Naive thymus-derived CD8-positive, alpha-beta T cell (primary cell): ENCODE measurements around the gene HOXA7. TPM values are rescaled to one million over a fixed set of nuclear protein-coding genes. Genes with fewer than 3 reads are reported as not detected.
A peak's percentile ranks its signal among the peaks of the same experiment; 100 is the strongest.

Experiments
- ATAC-seq, 2 donors: fragments of 150-1000 bp; cut with Tn5 transposase in 1 of 2; sonication (Bioruptor Pico), chemical (Tn5 transposase) in 1 of 2; 1 replicate in 1 of 2; 2 replicates in 1 of 2; pipeline ENCODE4 v1.10.0; 2021; ENCODE audit warnings: mild to moderate bottlenecking in 2 of 2, moderate library complexity in 2 of 2
- POLR2A ChIA-PET: fragments of 350-600 bp; sonication (Branson Sonifier 250); formaldehyde crosslinking; loops from one replicate; lab custom pipeline; 2021; ENCODE audit warnings: antibody characterized with exemption; lab: Charles Lee
- DNase-seq, 10 donors: peaks; one replicate each; pipeline versions ENCODE4 v3.0.0 to v3.0.0-alpha.2; 2020 to 2022
- H3K27ac Mint-ChIP-seq, 10 donors: one replicate each; pipeline ENCODE4 v1.8.0; 2020 to 2022; ENCODE audit warnings: mild to moderate bottlenecking in 10 of 10, mixed read lengths in 10 of 10, moderate library complexity in 4 of 10, inconsistent platforms in 1 of 10
- H3K27me3 Mint-ChIP-seq, 5 donors: one replicate each; pipeline ENCODE4 v1.8.0; 2021 to 2022; ENCODE audit warnings: mixed read lengths in 5 of 5
- H3K36me3 Mint-ChIP-seq, 3 donors: one replicate each; pipeline ENCODE4 v1.8.0; 2020 to 2022; ENCODE audit warnings: mixed read lengths in 3 of 3, mild to moderate bottlenecking in 2 of 3, inconsistent platforms in 1 of 3
- H3K4me1 Mint-ChIP-seq, 4 donors: one replicate each; pipeline ENCODE4 v1.8.0; 2021 to 2022; ENCODE audit warnings: mixed read lengths in 4 of 4
- H3K4me3 Mint-ChIP-seq, 10 donors: one replicate each; pipeline ENCODE4 v1.8.0; 2020 to 2022; ENCODE audit warnings: mild to moderate bottlenecking in 10 of 10, mixed read lengths in 10 of 10, moderate library complexity in 6 of 10, inconsistent platforms in 1 of 10
- H3K9me3 Mint-ChIP-seq, 9 donors: one replicate each; pipeline ENCODE4 v1.8.0; 2020 to 2022; ENCODE audit warnings: mixed read lengths in 9 of 9, mild to moderate bottlenecking in 3 of 9, inconsistent platforms in 1 of 9, moderate library complexity in 1 of 9
- polyA plus RNA-seq, 3 donors: library from polyadenylated mRNA; unstranded; fragments of 300-500 nt; fragmentation: Illumina TruSeq; gene quantifications; one replicate each; pipeline ENCODE4 v1.2.3, GENCODE V29; 2021
- total RNA-seq, 8 experiments: library from RNA in 2 of 8; stranded (reverse) in 2 of 8; gene quantifications; one replicate each; pipeline ENCODE4 v1.2.3 and lab custom pipeline; 2021 to 2026

The HOXA7 gene
- total and polyA plus RNA-seq, 5 experiments from 2014 or later: not detected

GRCh38 chr7:27185854-27186667 lies 29.6 kb upstream of the HOXA7 start:
- Mint-ChIP-seq H3K27ac (peak overlapping the region in 5 of 10 donors; percentile 28 to 91 (median 49)), H3K27me3 (peaks cover 56 to 96% (median 77%) of the 10 kb centered on the region in 5 donors), H3K4me1 (peaks cover 31 to 64% (median 52%) of the 10 kb centered on the region in 4 donors), H3K36me3 (peaks cover 0 to 9% (median 2%) of the 10 kb centered on the region in 3 donors), H3K9me3 (peaks cover 0 to 4% (median 0%) of the 10 kb centered on the region in 9 donors), H3K4me3 (peak overlapping the region; percentile 67 to 85 (median 81))
- POLR2A ChIA-PET: interaction anchor here (0.6 to 3.5 kb wide), 5 partner anchors 13 to 642 kb away, joined by 3 to 18 read pairs (median 4); no protein-coding TSS in a partner anchor
- peak in 1 of 10 donors; percentile 17 for DNase-seq
- ATAC-seq: no peak

DNA sequence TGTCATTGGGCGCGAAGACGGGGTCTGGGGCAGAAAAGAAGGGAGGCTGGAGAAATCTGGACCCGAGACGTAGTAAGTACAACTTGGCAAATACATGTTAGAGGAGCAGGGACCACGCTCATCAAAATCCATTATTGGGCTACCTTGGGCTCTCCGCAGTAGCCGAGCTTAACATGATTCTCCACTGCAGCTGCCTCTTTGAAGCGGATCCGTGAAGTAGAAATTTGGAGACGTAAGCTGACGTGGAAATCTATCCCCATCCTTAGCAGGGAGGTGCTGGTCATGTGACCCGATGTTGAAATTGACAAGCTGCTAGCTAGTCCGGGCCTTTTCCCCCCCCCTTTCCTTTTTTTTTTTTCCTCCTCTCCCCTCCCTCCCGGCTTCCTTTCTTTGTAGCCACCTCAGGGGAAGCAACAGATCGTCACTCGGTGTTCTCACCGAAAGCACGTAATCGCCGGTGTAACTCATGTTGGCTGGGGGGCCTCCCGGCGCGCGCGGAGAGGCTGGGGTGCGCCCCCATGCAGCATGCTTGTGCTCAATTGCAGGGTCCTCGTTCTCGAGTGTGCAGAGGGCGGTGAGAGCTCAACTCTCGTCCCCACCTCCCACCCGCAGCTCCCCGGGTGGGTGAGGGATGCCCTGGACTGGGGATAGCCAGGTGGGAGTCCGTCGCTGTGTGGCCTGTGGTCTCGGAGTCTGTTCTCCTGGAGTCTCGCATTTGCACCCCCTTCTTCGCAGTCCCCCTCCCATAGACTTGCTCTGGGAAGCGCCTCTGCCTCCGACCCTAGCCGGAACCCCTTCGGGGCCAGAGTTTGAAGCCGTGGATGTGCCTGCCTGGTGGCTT lies 28.8 kb upstream of the HOXA7 start, which contains the start of gene HOXA11:
Gene HOXA11, minus strand, starts transcription at position 220 of the 841 bp plus-strand sequence. Its CDS starts 88 bp downstream, at position 132.
- peaks cover 50 to 96% (median 72%) of the 10 kb centered on the region in 5 donors for H3K27me3 Mint-ChIP-seq
- H3K4me1 Mint-ChIP-seq: peaks cover 33 to 64% (median 51%) of the 10 kb centered on the region in 4 donors
- DNase-seq (peak in 1 of 10 donors; percentile 35), ATAC-seq (peak; percentile 19 to 46)
- POLR2A ChIA-PET: interaction anchor here (0.6 to 3.5 kb wide), 8 partner anchors 11 to 643 kb away, joined by 3 to 18 read pairs (median 4); partner anchors contain the start of gene HOXA10
- H3K4me3 Mint-ChIP-seq: peak within 1 kb of the TSS; percentile 67 to 85 (median 81)
- peak within 1 kb of the TSS in 7 of 10 donors; percentile 17 to 91 (median 44) for H3K27ac Mint-ChIP-seq
- H3K9me3 Mint-ChIP-seq: peaks cover 0 to 2% (median 0%) of the 10 kb centered on the region in 9 donors
- H3K36me3 Mint-ChIP-seq: peaks cover 0 to 9% (median 0%) of the 10 kb centered on the region in 3 donors

DNA sequence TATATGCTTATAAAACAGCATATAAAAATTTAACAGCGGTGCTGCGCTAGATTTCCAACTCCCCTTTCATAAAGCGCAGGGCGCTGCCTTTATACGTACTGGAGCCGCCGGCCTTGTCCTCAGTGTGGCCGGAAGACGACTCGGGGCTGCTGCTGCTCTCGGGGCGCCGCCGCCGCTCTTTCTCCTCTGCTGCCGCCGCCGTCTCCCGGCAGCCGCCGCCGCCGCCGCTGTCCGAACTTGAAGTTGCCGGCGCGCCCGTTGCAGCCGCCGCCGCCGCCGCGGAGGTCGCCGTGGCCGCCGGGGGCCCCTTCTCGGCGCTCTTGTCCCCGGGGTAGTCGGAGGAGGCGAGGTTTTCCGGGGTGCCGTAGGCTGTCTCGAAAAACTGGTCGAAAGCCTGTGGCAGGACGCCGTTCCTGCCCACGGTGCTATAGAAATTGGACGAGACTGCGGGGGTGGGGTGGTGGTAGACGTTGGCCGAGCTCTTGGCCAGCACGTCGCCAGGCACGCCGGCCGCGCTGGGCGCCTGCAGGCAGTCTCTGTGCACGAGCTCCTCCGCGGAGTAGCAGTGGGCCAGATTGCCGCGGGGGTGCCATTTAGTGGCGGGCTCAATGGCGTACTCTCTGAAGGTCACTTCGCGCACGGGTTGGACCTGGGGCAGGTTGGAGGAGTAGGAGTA lies 28.0 kb upstream of the HOXA7 start:
- no peak for DNase-seq
- peak overlapping the region; percentile 67 to 85 (median 81) for H3K4me3 Mint-ChIP-seq
- peaks cover 48 to 96% (median 69%) of the 10 kb centered on the region in 5 donors for H3K27me3 Mint-ChIP-seq
- peaks cover 0 to 2% (median 0%) of the 10 kb centered on the region in 9 donors for H3K9me3 Mint-ChIP-seq
- peaks cover 33 to 60% (median 50%) of the 10 kb centered on the region in 4 donors for H3K4me1 Mint-ChIP-seq
- peak overlapping the region in 3 of 10 donors; percentile 32 to 91 (median 85) for H3K27ac Mint-ChIP-seq
- H3K36me3 Mint-ChIP-seq: peaks cover 0 to 7% (median 3%) of the 10 kb centered on the region in 3 donors
- POLR2A ChIA-PET: interaction anchor here (0.8 to 1.3 kb wide), 6 partner anchors 10 to 25 kb away, joined by 3 to 12 read pairs (median 3); partner anchors contain the start of gene HOXA10
- peak; percentile 9 to 27 for ATAC-seq

- Mint-ChIP-seq H3K36me3 (peaks cover 1 to 7% (median 4%) of the 10 kb centered on the region in 3 donors), H3K27ac (no peak overlapping the region), H3K4me3 (peak overlapping the region; percentile 43 to 85 (median 66)), H3K27me3 (peaks cover 54 to 96% (median 74%) of the 10 kb centered on the region in 5 donors), H3K4me1 (peaks cover 31 to 59% (median 48%) of the 10 kb centered on the region in 4 donors), H3K9me3 (peaks cover 0 to 2% (median 0%) of the 10 kb centered on the region in 9 donors)
- peak in 1 of 10 donors; percentile 17 for DNase-seq
- no peak for ATAC-seq
- POLR2A ChIA-PET: interaction anchor here (0.6 to 2.4 kb wide), 3 partner anchors 10 to 44 kb away, joined by 3 to 9 read pairs (median 3); partner anchors contain the start of gene HOXA10
Observed at GRCh38 chr7:27183682-27184336, 27.3 kb upstream of the HOXA7 start.

DNA sequence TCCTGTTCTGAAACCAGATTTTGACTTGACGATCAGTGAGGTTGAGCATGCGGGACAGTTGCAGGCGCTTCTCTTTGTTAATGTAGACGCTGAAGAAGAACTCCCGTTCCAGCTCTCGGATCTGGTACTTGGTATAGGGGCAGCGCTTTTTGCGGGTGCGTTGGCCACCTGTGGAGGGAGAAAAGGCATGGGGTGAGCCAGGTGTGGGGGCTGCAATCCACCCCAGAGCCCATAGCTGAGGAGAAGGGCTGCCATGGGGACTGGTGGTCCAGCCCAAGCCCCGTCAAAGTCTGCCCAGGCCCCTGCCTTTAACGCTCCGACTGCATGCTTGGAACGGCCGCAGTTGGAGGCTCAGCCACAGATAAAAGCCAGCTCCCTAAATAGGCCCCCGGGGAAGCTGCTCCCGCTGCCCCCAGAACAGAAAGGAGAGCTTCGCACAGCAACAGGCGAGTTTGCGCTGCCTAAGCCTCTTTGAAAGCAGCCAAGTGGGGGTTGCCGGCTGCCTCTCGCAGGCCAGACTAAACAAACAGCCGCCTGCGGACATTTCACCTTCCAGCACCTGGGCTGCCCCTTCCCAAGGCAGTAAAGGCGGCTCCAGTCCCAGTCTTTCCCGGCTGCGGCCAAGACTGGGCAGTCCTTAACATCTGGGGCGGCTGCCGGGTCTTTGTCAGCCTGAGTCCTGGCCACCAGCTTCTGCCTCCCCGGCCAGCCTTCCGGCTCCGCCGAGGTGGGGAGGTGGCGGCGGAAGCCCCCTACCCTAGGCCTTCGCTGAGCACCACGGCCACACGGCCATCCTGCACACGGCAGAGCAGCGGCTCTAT lies 26.6 kb upstream of the HOXA7 start:
- peaks cover 0 to 2% (median 0%) of the 10 kb centered on the region in 9 donors for H3K9me3 Mint-ChIP-seq
- H3K4me3 Mint-ChIP-seq: peak overlapping the region in 1 of 10 donors; percentile 55
- H3K27me3 Mint-ChIP-seq: peaks cover 52 to 96% (median 74%) of the 10 kb centered on the region in 5 donors
- ATAC-seq (no peak), DNase-seq (peak in 1 of 10 donors; percentile 17)
- no peak overlapping the region for H3K27ac Mint-ChIP-seq
- H3K4me1 Mint-ChIP-seq: peaks cover 25 to 51% (median 41%) of the 10 kb centered on the region in 4 donors
- POLR2A ChIA-PET: interaction anchor here (2.4 kb wide), 1 partner anchor 9 kb away, joined by 9 read pairs; the partner anchor contains the start of gene HOXA10
- peaks cover 1 to 4% (median 3%) of the 10 kb centered on the region in 3 donors for H3K36me3 Mint-ChIP-seq

GRCh38 chr7:27182285-27182841 lies 25.9 kb upstream of the HOXA7 start:
- ATAC-seq (no peak), DNase-seq (no peak)
- Mint-ChIP-seq H3K9me3 (peaks cover 0 to 2% (median 0%) of the 10 kb centered on the region in 9 donors), H3K36me3 (peaks cover 1 to 4% (median 3%) of the 10 kb centered on the region in 3 donors), H3K4me3 (peak overlapping the region in 1 of 10 donors; percentile 6), H3K27me3 (peaks cover 51 to 96% (median 74%) of the 10 kb centered on the region in 5 donors), H3K27ac (no peak overlapping the region), H3K4me1 (peaks cover 21 to 44% (median 34%) of the 10 kb centered on the region in 4 donors)
- POLR2A ChIA-PET: interaction anchor here (0.5 to 2.4 kb wide), 3 partner anchors 9 to 1320 kb away, joined by 3 to 9 read pairs (median 9); partner anchors contain the start of gene HOXA10

GRCh38 chr7:27181795-27182275 lies 25.4 kb upstream of the HOXA7 start:
- Mint-ChIP-seq H3K4me1 (peaks cover 21 to 40% (median 33%) of the 10 kb centered on the region in 4 donors), H3K4me3 (peak overlapping the region in 1 of 10 donors; percentile 6), H3K27ac (no peak overlapping the region), H3K9me3 (peaks cover 0 to 2% (median 0%) of the 10 kb centered on the region in 9 donors), H3K36me3 (peaks cover 1 to 4% (median 3%) of the 10 kb centered on the region in 3 donors), H3K27me3 (peaks cover 46 to 96% (median 68%) of the 10 kb centered on the region in 5 donors)
- peak in 1 of 10 donors; percentile 14 for DNase-seq
- ATAC-seq: no peak
- POLR2A ChIA-PET: interaction anchor here (0.5 to 2.4 kb wide), 3 partner anchors 8 to 1319 kb away, joined by 3 to 9 read pairs (median 9); partner anchors contain the start of gene HOXA10

DNA sequence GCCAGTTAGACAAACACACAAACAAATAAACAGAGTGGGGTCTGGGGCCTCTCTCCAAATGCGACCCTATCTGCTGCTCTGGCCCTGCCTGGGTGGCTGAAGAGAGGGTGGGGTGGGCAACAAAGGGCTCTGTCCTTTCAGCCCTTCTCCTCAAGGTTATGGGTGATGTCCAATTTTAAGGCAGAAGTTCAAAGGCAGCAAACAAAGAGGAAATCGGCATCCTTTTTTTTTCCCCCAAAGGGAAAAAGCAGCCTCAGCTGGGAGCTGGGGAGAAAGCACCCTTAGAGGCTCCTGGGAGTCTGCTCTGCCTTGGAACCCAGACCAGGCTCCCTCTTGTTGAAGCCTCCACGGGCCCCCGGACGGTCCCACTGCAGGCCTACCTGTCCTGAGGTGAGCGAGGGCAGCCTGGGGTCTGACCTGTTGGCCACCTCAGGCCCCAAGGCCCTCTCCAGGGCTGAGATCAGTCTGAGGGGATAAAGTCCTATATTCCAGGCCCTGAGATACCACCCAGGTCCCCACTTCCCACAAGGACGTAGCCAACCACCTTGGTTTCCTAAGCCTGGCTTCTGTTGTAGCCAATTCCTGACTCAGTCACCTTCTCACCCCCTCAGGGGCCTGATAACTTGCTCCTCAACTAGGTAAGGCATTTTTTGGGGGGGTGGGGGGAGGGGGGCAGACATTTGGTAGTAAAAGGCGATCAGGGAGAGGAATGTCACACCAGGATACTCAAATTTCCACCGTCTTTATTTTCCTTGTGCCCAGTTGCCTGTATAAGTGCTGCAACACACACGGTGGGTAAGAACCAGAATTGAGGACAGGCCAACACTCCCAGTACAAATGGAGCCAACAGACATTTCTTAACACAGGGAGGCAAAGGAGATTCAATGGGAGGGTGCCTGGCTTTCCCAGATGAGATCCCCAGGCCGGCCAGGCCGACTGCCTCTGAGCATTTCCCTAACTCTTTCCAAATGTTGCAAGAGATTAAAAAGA lies 24.3 kb upstream of the HOXA7 start:
- H3K4me3 Mint-ChIP-seq: peak overlapping the region in 1 of 10 donors; percentile 50
- POLR2A ChIA-PET: no interaction called here
- H3K4me1 Mint-ChIP-seq: peaks cover 15 to 32% (median 26%) of the 10 kb centered on the region in 4 donors
- H3K9me3 Mint-ChIP-seq: peaks cover 0 to 2% (median 0%) of the 10 kb centered on the region in 9 donors
- no peak for ATAC-seq
- peak in 2 of 10 donors; percentile 2 to 13 for DNase-seq
- peaks cover 0 to 4% (median 1%) of the 10 kb centered on the region in 3 donors for H3K36me3 Mint-ChIP-seq
- H3K27me3 Mint-ChIP-seq: peaks cover 39 to 96% (median 66%) of the 10 kb centered on the region in 5 donors
- H3K27ac Mint-ChIP-seq: no peak overlapping the region
